Upper lobe of right lung (tissue), 1 donor: Measurements from ENCODE around the gene PRSS57. TPM values are rescaled to one million over a fixed set of nuclear protein-coding genes. Genes with fewer than 3 reads are reported as not detected.
"Not testable (repeated sequence)": the region's sequence is repeated elsewhere in the genome, so short reads cannot be mapped to it uniquely, and the experiment has no call there.

ENCODE experiments used
- ATAC-seq: fragments of 200-7000 bp; cut with Tn5 transposase; one replicate; pipeline ENCODE4 v1.9.1; 2020; ENCODE audit warnings: mild to moderate bottlenecking, moderate library complexity
- DNase-seq: peaks from one replicate; pipeline ENCODE4 v3.0.0-alpha.2; 2020
- H3K27ac ChIP-seq: fragments of 200-600 bp; one replicate; pipeline ENCODE4 v1.8.0; 2022
- H3K27me3 ChIP-seq: fragments of 200-600 bp; one replicate; pipeline ENCODE4 v1.8.0; 2022; ENCODE audit warnings: mild to moderate bottlenecking
- H3K36me3 ChIP-seq: fragments of 200-600 bp; one replicate; pipeline ENCODE4 v1.8.0; 2022
- H3K4me1 ChIP-seq: fragments of 200-600 bp; one replicate; pipeline ENCODE4 v1.8.0; 2022
- H3K4me3 ChIP-seq: fragments of 200-600 bp; one replicate; pipeline ENCODE4 v1.8.0; 2022; ENCODE audit warnings: mild to moderate bottlenecking
- H3K9me3 ChIP-seq: fragments of 200-600 bp; one replicate; pipeline ENCODE4 v1.8.0; 2022
- intact Hi-C: fragments of 100-400 bp; cut with DNase I; formaldehyde crosslinking; loops from one replicate; pipeline ENCODE4 v1.11.0; 2022
- total RNA-seq: library from RNA; stranded (reverse); fragmentation: NEBNext Ultra II Directional; extraction: Animal tissue kit (Norgen Biotek cat#: 25700); gene quantifications from one replicate; pipeline ENCODE4 v1.2.1, GENCODE V29; 2021
- TF ChIP-seq, protein P1 (sequence below): fragments of 200-600 bp; IDR thresholded peaks from one replicate; pipeline ENCODE4 v1.8.0; 2022; ENCODE audit warnings: antibody characterized with exemption
- donor health status: DM: no; HTN: yes; CAD: no; lungs with severe emphysema.

Gene PRSS57
- total RNA-seq, 1 donor from 2014 or later: not detected

DNA sequence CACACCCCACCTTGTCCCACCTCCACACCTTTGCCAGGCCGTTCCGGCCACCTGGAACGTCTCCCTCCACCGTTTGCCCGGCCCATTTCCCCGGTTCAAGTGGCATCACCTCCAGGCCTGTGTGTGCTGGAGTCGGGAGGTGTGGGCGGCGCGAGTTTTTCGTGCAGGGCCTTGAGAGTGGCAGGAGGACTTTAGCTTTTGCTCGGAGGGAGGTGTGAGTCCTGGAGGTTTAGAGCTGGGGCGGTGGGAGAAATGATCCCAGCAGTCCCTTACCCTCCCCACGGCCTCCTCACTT is 9.1 kb upstream of the PRSS57 start:
- Histone ChIP-seq H3K4me3 (peak overlapping the region; percentile 19), H3K36me3 (no peaks in the 10 kb centered on the region), H3K9me3 (no peaks in the 10 kb centered on the region), H3K27ac (no peak overlapping the region), H3K4me1 (peaks cover 4% of the 10 kb centered on the region), H3K27me3 (peaks cover 10% of the 10 kb centered on the region)
- no peak for DNase-seq
- TF ChIP-seq, protein P1, sequence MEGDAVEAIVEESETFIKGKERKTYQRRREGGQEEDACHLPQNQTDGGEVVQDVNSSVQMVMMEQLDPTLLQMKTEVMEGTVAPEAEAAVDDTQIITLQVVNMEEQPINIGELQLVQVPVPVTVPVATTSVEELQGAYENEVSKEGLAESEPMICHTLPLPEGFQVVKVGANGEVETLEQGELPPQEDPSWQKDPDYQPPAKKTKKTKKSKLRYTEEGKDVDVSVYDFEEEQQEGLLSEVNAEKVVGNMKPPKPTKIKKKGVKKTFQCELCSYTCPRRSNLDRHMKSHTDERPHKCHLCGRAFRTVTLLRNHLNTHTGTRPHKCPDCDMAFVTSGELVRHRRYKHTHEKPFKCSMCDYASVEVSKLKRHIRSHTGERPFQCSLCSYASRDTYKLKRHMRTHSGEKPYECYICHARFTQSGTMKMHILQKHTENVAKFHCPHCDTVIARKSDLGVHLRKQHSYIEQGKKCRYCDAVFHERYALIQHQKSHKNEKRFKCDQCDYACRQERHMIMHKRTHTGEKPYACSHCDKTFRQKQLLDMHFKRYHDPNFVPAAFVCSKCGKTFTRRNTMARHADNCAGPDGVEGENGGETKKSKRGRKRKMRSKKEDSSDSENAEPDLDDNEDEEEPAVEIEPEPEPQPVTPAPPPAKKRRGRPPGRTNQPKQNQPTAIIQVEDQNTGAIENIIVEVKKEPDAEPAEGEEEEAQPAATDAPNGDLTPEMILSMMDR: no peak
- intact Hi-C loops: no loop called here
- no peak for ATAC-seq

DNA sequence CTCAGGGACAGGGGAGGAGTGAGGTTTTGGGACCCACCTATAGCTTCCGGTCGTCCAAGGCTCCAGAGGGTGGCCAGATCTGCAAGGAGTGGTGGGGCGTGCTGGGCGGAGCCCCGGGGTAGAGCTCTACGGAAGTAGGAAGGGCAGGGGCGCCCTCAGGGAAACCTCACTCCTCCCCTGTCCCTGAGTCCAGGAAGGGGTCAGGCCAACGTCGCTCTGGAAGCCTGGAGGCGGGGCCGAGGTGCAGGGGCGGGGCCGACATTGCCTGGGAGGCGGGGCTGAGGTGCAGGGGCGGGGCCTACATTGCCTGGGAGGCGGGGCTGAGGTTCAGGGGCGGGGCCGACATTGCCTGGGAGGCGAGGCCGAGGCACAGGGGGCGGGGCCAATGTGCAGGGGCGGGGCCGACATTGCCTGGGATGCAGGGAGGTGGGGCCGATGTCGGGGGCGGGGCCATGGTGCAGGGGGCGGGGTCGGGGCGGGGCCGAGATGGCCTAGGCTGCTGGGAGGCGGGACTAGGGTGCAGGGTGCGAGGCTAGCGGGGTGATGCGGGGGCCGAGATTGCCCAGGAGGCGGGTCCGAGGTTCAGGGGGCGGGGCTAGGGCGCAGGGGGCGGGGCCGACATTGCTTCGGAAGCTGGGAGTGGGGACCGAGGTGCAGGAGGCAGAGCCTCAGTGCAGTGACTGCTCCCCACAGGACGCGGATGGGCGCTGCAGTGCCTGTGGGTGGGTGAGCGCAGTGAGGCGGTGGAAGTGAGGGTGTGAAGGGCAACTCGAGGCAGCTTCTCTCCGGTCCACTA is 8.6 kb upstream of the PRSS57 start:
- intact Hi-C loops: no loop called here
- Histone ChIP-seq H3K27me3 (peaks cover 10% of the 10 kb centered on the region), H3K27ac (peak overlapping the region; percentile 17), H3K4me1 (peaks cover 4% of the 10 kb centered on the region), H3K36me3 (no peaks in the 10 kb centered on the region), H3K4me3 (peak overlapping the region; percentile 23), H3K9me3 (no peaks in the 10 kb centered on the region)
- peak; percentile 90 for DNase-seq
- peak; percentile 93 for ATAC-seq
- TF ChIP-seq, protein P1: no peak

GRCh38 chr19:703329-703650 is 8.0 kb upstream of the PRSS57 start:
- TF ChIP-seq, protein P1: no peak
- H3K4me1 ChIP-seq: peaks cover 4% of the 10 kb centered on the region
- H3K27me3 ChIP-seq: peaks cover 8% of the 10 kb centered on the region
- DNase-seq (no peak), ATAC-seq (no peak)
- peak overlapping the region; percentile 17 for H3K27ac ChIP-seq
- peak overlapping the region; percentile 23 for H3K4me3 ChIP-seq
- no peaks in the 10 kb centered on the region for H3K36me3 ChIP-seq
- intact Hi-C loops: no loop called here
- H3K9me3 ChIP-seq: no peaks in the 10 kb centered on the region

DNA sequence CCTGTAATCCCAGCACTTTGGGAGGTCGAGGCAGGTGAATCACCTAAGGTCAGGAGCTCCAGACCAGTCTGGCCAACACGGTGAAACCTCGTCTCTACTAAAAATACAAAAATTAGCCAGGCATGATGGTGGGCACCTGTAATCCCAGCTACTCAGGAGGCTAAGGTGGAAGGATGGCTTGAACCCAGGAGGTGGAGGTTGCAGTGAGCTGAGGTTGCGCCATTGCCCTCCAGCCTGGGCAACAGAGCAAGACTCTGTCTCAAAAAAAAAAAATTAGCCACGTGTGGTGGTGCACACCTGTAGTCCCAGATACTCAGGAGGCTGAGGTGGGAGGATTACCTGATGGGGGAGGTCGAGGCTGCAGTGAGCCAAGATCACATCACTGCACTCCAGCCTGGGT is 7.6 kb upstream of the PRSS57 start:
- ATAC-seq, DNase-seq, intact Hi-C loops, H3K4me3 ChIP-seq, H3K4me1 ChIP-seq, H3K9me3 ChIP-seq, H3K36me3 ChIP-seq, H3K27me3 ChIP-seq, H3K27ac ChIP-seq: not testable (repeated sequence)

- H3K36me3 ChIP-seq, intact Hi-C loops, H3K4me3 ChIP-seq, DNase-seq, ATAC-seq, H3K4me1 ChIP-seq, H3K9me3 ChIP-seq, H3K27ac ChIP-seq: not testable (repeated sequence)
- H3K27me3 ChIP-seq: peaks cover 11% of the 10 kb centered on the region
Observed at GRCh38 chr19:699885-700284, 4.6 kb upstream of the PRSS57 start.

- intact Hi-C loops, DNase-seq, H3K27ac ChIP-seq, H3K4me1 ChIP-seq, H3K4me3 ChIP-seq, ATAC-seq, H3K9me3 ChIP-seq, H3K36me3 ChIP-seq: not testable (repeated sequence)
- H3K27me3 ChIP-seq: peaks cover 14% of the 10 kb centered on the region
Observed at GRCh38 chr19:698529-698928, 3.3 kb upstream of the PRSS57 start.

DNA sequence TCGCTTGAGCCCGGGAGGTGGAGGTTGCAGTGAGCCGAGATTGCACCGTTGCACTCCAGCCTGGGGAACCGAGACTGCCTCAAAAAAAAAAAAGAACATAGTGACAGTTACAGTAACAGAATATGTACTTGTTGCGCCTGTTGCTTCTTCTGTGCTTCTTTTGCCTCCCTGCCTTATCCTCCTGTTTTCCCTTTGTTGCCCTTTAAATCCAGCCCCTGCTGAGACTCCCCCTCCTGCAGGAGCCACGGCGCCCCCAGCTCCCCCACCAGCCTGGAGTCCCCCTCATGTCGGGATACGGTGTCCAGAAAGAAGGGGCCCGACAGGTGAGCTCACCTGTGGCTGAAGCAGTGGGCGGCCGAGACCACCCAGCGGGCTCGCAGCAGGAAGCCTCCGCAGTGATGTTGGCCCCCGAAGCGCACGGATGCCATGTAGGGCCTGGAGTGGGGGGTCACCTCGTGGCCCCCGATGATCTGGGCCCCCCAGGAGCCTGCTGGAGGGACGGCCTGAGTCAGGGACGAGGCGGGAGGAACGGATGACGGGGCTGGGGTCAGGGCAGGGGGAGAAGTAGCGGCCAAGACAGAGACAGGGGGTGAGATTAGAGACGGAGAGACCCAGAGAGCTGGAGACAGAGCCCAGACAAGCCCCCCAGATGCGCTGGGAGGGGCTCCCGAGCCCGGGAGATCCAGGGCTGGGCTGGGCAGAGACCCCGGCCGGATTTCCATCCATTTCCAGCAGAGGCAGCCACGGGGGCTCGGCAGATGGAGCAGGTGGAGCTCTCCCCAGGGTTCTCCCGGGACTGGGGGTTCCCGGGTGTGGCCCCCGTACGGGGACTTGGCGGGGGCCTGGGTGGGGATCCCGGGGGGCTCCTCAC is 536 bp downstream of the PRSS57 start:
- intact Hi-C loops: no loop called here
- no peak overlapping the region for H3K27ac ChIP-seq
- H3K36me3 ChIP-seq: no peaks in the 10 kb centered on the region
- no peak overlapping the region for H3K4me3 ChIP-seq
- H3K27me3 ChIP-seq: peaks cover 14% of the 10 kb centered on the region
- ATAC-seq (peak; percentile 13), DNase-seq (no peak)
- H3K9me3 ChIP-seq: no peaks in the 10 kb centered on the region
- no peaks in the 10 kb centered on the region for H3K4me1 ChIP-seq
- TF ChIP-seq, protein P1: no peak
